ENCODE measurements around the gene LDLRAD4. TPM values are rescaled to one million over a fixed set of nuclear protein-coding genes. Genes with fewer than 3 reads are reported as not detected.

Gene LDLRAD4
- total and polyA plus RNA-seq, 8 donors: 2.0 to 47.9 (median 9.0) TPM

- DNase-seq: peak; percentile 61 to 78
- H3K36me3 ChIP-seq: no peaks in the 10 kb centered on the region
- peaks cover 0 to 9% (median 3%) of the 10 kb centered on the region in 4 donors for H3K4me1 ChIP-seq
- H3K4me3 ChIP-seq: no peak overlapping the region
- intact Hi-C loops (cut with DNase I; ENCODE audit: low total_unique reads): no loop called here
- peaks cover 0 to 4% (median 0%) of the 10 kb centered on the region in 4 donors for H3K9me3 ChIP-seq
- WGBS, 5 donors: 25 to 32% (median 27%) methylated on average over 7 of the region's 7 CpGs
- TF ChIP-seq, protein P1, sequence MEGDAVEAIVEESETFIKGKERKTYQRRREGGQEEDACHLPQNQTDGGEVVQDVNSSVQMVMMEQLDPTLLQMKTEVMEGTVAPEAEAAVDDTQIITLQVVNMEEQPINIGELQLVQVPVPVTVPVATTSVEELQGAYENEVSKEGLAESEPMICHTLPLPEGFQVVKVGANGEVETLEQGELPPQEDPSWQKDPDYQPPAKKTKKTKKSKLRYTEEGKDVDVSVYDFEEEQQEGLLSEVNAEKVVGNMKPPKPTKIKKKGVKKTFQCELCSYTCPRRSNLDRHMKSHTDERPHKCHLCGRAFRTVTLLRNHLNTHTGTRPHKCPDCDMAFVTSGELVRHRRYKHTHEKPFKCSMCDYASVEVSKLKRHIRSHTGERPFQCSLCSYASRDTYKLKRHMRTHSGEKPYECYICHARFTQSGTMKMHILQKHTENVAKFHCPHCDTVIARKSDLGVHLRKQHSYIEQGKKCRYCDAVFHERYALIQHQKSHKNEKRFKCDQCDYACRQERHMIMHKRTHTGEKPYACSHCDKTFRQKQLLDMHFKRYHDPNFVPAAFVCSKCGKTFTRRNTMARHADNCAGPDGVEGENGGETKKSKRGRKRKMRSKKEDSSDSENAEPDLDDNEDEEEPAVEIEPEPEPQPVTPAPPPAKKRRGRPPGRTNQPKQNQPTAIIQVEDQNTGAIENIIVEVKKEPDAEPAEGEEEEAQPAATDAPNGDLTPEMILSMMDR (IDR thresholded peaks at IDR 0.05): no peak
- TF ChIP-seq POLR2A (IDR thresholded peaks at IDR 0.05) (no peak), POLR2AphosphoS5 (IDR thresholded peaks at IDR 0.05) (peak in 1 of 3 donors; percentile 42), EP300 (IDR thresholded peaks at IDR 0.05) (no peak)
- H3K27me3 ChIP-seq: no peaks in the 10 kb centered on the region
- H3K27ac ChIP-seq: no peak overlapping the region
These were observed 26.8 kb upstream of the LDLRAD4 start for GRCh38 chr18:13191779-13192178.

DNA sequence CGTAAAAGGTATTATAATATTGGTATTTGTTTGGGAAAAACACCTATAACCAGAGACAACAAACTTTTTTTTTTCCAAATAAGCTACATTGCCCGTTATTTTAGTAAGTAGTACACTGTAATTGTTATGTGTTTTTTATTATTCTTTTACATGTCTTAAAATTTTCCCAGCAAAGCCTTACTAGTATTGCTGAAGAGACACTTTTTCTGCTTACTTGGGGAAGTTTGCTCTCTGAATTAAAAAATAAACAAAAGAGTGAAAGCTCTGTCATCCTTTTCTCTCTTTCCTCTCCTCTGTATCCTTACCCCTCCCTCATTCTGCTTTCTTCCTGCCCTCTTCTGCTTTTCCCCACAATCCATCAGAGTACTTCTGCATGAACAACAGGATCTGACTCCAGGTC lies 25.6 kb upstream of the LDLRAD4 start:
- no peak overlapping the region for H3K27ac ChIP-seq
- peaks cover 0 to 4% (median 0%) of the 10 kb centered on the region in 4 donors for H3K9me3 ChIP-seq
- no peaks in the 10 kb centered on the region for H3K36me3 ChIP-seq
- TF ChIP-seq POLR2AphosphoS5 (IDR thresholded peaks at IDR 0.05): no peak
- TF ChIP-seq, protein P1 (IDR thresholded peaks at IDR 0.05): no peak
- no peak for TF ChIP-seq EP300 (IDR thresholded peaks at IDR 0.05)
- no peak for TF ChIP-seq POLR2A (IDR thresholded peaks at IDR 0.05)
- peaks cover 0 to 9% (median 3%) of the 10 kb centered on the region in 4 donors for H3K4me1 ChIP-seq
- H3K4me3 ChIP-seq: no peak overlapping the region
- intact Hi-C loops (cut with DNase I; ENCODE audit: low total_unique reads): no loop called here
- WGBS, 5 donors: 79 to 89% (median 88%) methylated on average over 2 of the region's 2 CpGs
- no peak for DNase-seq
- no peaks in the 10 kb centered on the region for H3K27me3 ChIP-seq

DNA sequence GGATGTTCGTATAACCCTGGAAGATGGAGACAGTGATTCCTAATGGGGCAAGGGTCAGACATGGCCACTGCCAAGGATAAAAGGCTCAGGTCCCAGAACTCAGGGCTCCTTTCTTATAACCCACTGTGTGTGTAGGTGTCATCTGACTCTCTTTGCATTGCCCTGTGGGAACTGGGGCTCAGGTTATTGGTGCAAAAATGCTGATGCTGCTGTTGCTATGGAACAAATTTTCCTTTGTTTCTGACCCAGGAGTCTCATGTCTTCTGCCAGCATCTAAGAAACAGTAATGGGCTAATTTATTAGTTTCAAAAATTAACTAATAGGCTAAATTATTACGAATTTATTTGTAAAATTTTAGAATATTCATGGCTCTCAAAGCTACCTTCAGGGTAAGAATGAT lies 24.3 kb upstream of the LDLRAD4 start:
- WGBS, 5 donors: 50 to 88% (median 79%) methylated on average over 2 of the region's 2 CpGs
- no peak overlapping the region for H3K27ac ChIP-seq

DNA sequence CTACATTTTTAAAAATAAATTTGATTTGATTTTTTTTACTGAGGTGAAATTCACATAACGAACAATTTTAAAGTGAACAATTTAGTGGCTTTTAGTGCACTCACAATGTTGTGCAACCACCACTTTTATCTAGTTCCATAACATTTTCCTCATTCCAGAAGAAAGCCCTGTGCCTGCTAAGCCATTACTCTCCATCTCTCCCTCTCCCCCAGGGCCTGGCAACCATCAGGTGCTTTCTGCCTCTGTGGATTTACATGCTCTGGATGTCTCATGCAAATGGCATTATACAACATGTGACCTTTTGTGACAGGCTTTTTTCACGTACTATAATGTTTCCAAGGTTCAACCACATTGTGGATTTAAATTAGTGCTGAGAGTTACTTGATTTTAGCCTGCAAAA lies 19.9 kb upstream of the LDLRAD4 start:
- Histone ChIP-seq H3K9me3 (peaks cover 6 to 27% (median 14%) of the 10 kb centered on the region in 4 donors), H3K4me3 (no peak overlapping the region), H3K4me1 (no peaks in the 10 kb centered on the region), H3K36me3 (no peaks in the 10 kb centered on the region), H3K27me3 (no peaks in the 10 kb centered on the region), H3K27ac (no peak overlapping the region)
- 80 to 95% (median 91%) methylated on average over 2 of the region's 2 CpGs for WGBS, 5 donors
- TF ChIP-seq EP300 (IDR thresholded peaks at IDR 0.05) (no peak), POLR2A (IDR thresholded peaks at IDR 0.05) (no peak), POLR2AphosphoS5 (IDR thresholded peaks at IDR 0.05) (no peak)
- TF ChIP-seq, protein P1 (IDR thresholded peaks at IDR 0.05): no peak
- intact Hi-C loops (cut with DNase I; ENCODE audit: low total_unique reads): no loop called here
- DNase-seq: no peak

More for the DNA sequence above, 24.3 kb upstream of the LDLRAD4 start:
- intact Hi-C loops (cut with DNase I; ENCODE audit: low total_unique reads): no loop called here
- Histone ChIP-seq H3K9me3 (peaks cover under 1 to 12% (median 8%) of the 10 kb centered on the region in 4 donors), H3K4me3 (no peak overlapping the region), H3K27me3 (no peaks in the 10 kb centered on the region), H3K36me3 (no peaks in the 10 kb centered on the region), H3K4me1 (peaks cover 0 to 9% (median 3%) of the 10 kb centered on the region in 4 donors)
- TF ChIP-seq EP300 (IDR thresholded peaks at IDR 0.05) (no peak), POLR2AphosphoS5 (IDR thresholded peaks at IDR 0.05) (no peak), POLR2A (IDR thresholded peaks at IDR 0.05) (no peak)
- TF ChIP-seq, protein P1 (IDR thresholded peaks at IDR 0.05): no peak
- DNase-seq: no peak

Data from stomach (tissue), 9 donors.